Left forelimb (tissue), 1 donor: Measurements from ENCODE around the gene IMP4.
"Not testable (repeated sequence)": the region's sequence is repeated elsewhere in the genome, so short reads cannot be mapped to it uniquely, and the experiment has no call there.

Experiments used
- DNase-seq: peaks from one replicate; pipeline ENCODE4 v3.0.0-alpha.2; 2018; ENCODE audit warnings: low spot score

IMP4 gene

GRCh38 chr2:130342533-130343275, at the start of gene IMP4:
IMP4 (plus strand) TSS chr2:130342897; CDS start chr2:130342933, 36 bp downstream.
- peak; percentile 95 for DNase-seq

GRCh38 chr2:130300258-130300969, 42.3 kb upstream of the IMP4 start:
- DNase-seq, result no peak

GRCh38 chr2:130300970-130301348, 41.7 kb upstream of the IMP4 start:
- DNase-seq, result no peak

GRCh38 chr2:130302164-130302886, 40.4 kb upstream of the IMP4 start:
- DNase-seq, result no peak

GRCh38 chr2:130303169-130303568, 39.5 kb upstream of the IMP4 start:
- no peak for DNase-seq

GRCh38 chr2:130304726-130305125, 38.0 kb upstream of the IMP4 start:
- DNase-seq, result no peak

- DNase-seq, result no peak
Measured at GRCh38 chr2:130307850-130308249, 34.8 kb upstream of the IMP4 start.

- no peak for DNase-seq
Measured at GRCh38 chr2:130310881-130311280, 31.8 kb upstream of the IMP4 start.

GRCh38 chr2:130313812-130314334, 28.8 kb upstream of the IMP4 start:
- DNase-seq, result no peak

- DNase-seq, result no peak
Measured at GRCh38 chr2:130314377-130314776, 28.3 kb upstream of the IMP4 start.

GRCh38 chr2:130316596-130316995, 26.1 kb upstream of the IMP4 start:
- DNase-seq, result no peak

GRCh38 chr2:130318906-130319305, 23.8 kb upstream of the IMP4 start:
- no peak for DNase-seq

GRCh38 chr2:130319536-130319935, 23.2 kb upstream of the IMP4 start:
- DNase-seq, result no peak

- no peak for DNase-seq
Measured at GRCh38 chr2:130327703-130328527, 14.8 kb upstream of the IMP4 start.

- DNase-seq, result no peak
Measured at GRCh38 chr2:130328710-130329109, 14.0 kb upstream of the IMP4 start.

GRCh38 chr2:130332271-130333073, 10.2 kb upstream of the IMP4 start:
- DNase-seq, result peak; percentile 84

GRCh38 chr2:130333253-130333652, 9.4 kb upstream of the IMP4 start:
- DNase-seq, result not testable (repeated sequence)

GRCh38 chr2:130334026-130334425, 8.7 kb upstream of the IMP4 start:
- DNase-seq, result no peak

GRCh38 chr2:130335226-130335625, 7.5 kb upstream of the IMP4 start:
- DNase-seq, result no peak

GRCh38 chr2:130336150-130336876, 6.4 kb upstream of the IMP4 start:
- no peak for DNase-seq
